GM15510 (cell line): ENCODE results near the gene PPM1E.

Experiments used
- POLR2A ChIP-seq: IDR thresholded peaks from 3 replicates; pipeline ENCODE4 v1.6.1; 2011; ENCODE audit warnings: borderline replicate concordance; ENCODE audit not compliant: insufficient read length; ENCODE audit errors: extremely low read depth

PPM1E gene

DNA sequence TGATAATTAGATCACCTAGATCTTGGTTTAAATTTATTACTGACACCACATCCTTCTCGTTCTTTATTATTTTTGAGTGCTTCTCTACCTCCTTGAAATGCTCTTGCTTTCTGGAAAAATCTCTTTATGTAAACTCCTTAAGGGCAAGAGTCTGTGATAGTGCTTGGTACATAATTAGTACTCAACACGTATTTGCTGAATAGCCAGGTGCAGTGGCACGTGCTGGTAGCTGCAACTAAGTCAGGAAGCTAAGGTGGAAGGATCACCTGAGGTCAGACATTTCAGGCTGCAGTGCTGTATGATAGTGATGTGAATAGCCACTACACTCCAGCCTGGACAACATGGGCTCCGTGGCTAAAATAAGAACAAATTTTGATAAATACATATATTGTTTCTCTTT lies 63.0 kb downstream of the PPM1E start:
- TF ChIP-seq POLR2A: no peak

- no peak for TF ChIP-seq POLR2A
These were observed 66.7 kb downstream of the PPM1E start for GRCh38 chr17:58822148-58823050.

DNA sequence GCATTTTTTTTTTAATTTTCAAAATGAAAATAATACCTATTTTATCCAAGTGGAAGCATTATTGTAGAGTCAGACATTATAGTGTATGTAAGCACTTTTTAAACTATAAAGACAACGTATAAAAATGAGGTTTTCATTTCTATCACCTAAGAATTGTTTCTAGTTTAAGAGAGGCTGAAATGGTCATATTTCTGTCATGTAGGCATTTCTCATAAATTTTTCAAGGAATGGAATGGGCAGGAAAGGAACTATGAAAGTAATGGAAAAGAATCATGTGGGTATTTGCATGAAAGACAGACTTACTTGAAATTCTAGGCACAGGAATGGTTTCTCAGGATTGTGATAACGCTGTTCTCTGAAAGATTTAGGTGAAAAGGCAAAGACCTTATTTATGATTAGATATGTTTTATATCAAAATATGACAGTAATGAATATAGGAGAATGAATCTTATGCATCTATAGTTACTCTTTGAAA lies 67.4 kb downstream of the PPM1E start:
- no peak for TF ChIP-seq POLR2A

DNA sequence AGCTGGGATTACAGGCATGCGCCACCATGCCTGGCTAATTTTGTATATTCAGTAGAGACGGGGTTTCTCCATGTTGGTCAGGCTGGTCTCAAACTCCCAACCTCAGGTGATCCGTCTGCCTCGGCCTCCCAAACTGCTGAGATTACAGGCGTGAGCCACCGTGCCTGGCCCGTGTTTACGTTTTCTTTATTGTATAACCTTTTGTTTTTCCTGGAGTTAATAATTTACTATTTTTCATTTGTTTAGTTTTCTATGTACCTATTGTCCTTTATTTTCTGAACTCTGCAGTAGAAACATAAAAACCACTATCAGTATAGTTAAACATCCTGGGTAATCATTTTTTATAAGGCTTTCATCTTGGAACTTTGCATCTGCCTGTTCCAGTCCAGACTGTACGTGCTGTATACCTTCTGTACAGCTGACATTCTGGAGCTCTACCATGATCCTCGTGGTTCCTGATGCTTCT lies 73.6 kb downstream of the PPM1E start:
- TF ChIP-seq POLR2A: no peak

DNA sequence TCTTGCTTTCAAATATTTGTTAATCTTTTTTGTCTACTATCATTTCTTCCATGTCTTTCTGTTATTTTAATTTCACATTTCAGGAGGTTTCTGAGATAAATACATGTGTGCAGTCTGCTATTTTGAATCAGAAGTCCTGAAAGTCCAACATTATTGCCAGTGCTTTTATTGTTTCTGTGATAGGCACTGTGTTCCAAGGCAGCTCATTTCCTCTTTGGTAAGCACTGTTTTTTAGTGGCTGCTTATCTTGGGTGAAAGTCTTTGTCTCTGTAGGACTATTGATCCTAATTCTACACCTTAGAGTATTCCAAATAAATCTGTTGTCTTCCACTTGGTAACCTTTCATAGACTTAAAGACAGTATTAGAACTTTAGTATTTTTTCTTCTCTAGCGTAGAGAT lies 76.1 kb downstream of the PPM1E start:
- TF ChIP-seq POLR2A: no peak

- no peak for TF ChIP-seq POLR2A
These were observed 76.9 kb downstream of the PPM1E start for GRCh38 chr17:58832514-58832913.

GRCh38 chr17:58837699-58838098 lies 82.0 kb downstream of the PPM1E start:
- no peak for TF ChIP-seq POLR2A

GRCh38 chr17:58840820-58841612 lies 85.4 kb downstream of the PPM1E start:
- TF ChIP-seq POLR2A: no peak

DNA sequence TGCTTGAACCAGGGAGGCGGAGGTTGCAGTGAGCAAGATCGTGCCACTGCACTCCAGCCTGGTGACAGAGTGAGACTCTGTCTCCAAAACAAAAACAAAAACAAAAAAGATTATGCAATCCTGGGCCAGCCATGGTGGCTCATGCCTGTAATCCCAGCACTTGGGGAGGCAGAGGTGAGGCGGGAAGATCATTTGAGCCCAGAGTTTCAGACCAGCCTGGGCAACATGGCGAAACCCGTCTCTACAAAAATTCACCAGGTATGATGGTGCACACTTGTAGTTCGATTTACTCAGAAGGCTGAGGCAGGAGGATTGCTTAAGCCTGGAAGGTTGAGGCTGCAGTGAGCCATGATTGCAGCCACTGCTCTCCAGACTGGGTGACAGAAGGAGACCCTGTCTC lies 109.6 kb downstream of the PPM1E start:
- no peak for TF ChIP-seq POLR2A

DNA sequence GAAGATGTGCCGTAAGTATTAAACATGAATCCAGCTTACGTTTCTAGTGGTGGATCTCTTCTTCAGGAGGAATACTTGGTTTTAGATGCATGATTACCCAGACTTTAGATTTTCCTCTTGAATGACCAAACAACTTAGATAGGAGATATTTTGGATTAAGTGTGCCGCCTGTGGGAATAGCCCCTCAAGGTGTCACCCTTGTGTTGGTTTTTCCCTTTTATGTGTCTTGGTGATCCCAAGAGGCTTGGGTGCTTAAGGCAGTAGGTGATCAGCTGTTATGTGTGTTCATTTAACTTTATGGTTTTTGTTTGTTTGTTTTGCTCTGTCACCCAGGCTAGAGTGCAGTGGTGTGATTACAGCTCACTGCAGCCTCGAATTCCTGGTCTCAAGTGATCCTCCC lies 115.1 kb downstream of the PPM1E start:
- TF ChIP-seq POLR2A: no peak

DNA sequence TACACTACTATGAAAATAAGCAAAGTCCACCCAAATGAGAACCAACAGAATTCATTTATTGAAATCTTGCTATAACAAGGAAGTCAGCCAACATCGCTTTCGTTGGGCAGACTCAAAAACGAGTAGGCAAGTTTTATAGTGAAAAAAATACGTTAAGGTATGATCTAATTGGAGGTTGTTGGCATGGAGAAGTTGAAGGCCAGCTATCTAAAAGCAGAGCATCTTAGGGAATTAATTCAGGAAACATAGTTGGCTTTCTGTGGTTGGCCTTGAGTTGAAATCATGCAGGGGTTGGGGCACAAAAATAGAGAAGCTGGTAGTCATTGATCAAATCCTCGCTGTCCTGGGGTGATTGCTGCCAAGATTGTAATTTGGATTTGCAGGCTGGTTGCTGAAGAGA lies 118.3 kb downstream of the PPM1E start:
- TF ChIP-seq POLR2A: no peak

GRCh38 chr17:58875261-58875660 lies 119.6 kb downstream of the PPM1E start:
- no peak for TF ChIP-seq POLR2A

GRCh38 chr17:58884161-58884560 lies 128.5 kb downstream of the PPM1E start:
- TF ChIP-seq POLR2A: no peak

- TF ChIP-seq POLR2A: no peak
These were observed 130.9 kb downstream of the PPM1E start for GRCh38 chr17:58886514-58886913.

DNA sequence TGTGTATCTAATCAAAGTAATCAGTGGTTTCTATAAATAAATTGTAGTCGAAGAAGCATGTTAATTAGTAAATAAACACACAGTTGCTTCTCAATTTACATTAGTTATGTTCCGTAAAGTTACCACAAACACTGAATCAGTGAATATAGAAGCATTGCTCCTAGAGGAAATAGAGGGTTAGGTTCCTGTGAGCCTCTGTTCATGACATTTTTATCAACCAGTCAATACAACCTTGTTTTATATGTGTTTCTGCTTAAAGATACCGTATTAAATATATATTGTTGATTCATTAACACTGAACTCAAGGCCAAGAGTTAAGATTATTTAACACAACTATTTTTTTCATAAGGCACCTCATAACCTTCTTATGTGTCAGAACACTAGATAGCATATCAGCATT lies 134.3 kb downstream of the PPM1E start:
- TF ChIP-seq POLR2A: no peak
